GM21723 (cell line): ENCODE data around the gene PARP8.

ENCODE experiments used
- ATAC-seq: cut with Tn5 transposase; IDR thresholded peaks from one replicate; pipeline ENCODE4 v1.9.1; 2021; ENCODE audit warnings: mild to moderate bottlenecking, moderate library complexity; ENCODE audit not compliant: unreplicated experiment

Gene PARP8

GRCh38 chr5:50725800-50726474, 59.5 kb downstream of the PARP8 start:
- no peak for ATAC-seq

DNA sequence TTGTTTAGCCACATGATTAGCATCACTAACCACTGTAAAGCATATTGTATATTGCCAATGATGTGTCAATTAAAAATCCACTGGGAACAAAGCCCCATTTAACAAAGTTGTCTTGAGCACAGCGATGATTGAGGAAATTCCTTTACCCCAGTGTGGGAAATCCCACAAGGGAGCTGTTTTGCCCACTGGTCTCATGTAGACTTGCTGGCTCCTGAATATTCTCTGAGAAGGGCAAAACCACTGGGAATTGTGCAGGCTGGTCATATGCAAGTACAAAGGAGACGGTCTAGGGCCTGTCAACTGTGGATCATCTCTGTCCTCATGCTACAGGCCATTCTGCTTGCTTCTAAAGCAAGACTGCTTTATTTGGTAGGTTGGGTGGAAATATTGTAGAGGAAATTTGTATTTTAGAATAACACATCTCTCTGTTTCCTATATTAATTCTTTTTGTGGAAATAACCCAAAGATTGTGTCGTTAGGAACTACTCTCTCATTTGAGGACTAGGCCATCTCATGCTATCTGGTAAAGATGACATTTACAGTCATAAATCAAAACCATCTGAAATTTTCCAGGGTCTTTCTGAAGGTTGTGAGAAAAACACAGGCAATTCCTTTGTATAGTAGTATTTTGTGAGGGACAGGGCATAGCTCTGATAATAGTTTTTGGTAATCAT, 60.2 kb downstream of the PARP8 start:
- ATAC-seq = no peak

DNA sequence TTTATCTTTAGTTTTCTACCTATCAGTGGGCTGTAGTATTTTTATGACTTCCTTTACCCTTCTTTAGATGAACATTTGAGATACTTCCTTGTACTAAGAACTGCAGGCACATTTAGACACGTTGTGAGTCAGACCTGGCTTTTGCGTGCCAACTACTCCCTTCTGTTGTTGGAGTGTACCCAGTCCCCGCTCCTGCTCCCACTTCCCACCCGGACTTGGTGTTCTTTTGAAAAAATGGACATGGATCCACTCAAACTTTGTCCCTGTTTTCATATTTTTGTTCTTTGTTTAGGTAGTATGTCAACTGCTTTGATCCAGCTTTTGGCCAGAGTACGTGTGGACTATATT, 60.7 kb downstream of the PARP8 start:
- ATAC-seq = no peak

DNA sequence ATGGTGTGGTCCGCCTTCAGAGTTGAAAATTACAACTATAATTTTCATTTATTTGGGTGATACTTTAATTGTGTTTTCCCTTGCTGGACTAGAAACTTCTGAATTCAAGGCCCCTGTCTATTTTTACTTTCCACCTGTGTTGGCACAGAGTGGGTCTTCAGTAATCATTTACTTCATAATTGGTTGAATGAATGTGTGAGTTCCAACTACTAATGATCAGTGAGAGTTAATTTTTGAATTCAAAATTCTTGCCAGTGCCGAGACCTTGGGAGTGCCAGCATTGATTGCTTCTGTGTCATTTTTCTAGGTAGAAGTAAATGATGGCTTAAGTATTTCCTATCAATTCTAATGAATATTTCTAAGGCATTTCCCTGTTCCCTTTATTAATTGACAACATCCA, 61.4 kb downstream of the PARP8 start:
- no peak for ATAC-seq

- ATAC-seq = no peak
These were observed 63.9 kb downstream of the PARP8 start for GRCh38 chr5:50730336-50730735.

DNA sequence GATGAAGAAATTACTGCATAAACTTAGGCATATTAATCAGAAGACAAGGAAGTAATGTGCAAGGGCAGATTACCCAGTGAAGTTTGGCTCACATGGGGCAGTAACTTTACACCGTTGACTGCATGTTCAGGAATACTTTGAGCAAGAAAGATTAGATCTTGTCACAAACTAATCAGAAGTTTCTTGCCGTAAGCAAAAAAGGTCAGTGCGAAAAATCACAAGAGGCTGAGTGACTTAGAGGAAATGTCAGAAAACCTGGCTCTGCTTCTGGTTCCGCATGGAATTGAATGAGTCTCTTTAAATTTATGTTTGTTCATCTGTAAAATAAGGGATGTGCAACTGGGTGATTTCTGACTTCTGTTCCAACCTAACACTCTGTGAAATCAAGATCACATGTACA, 64.4 kb downstream of the PARP8 start:
- no peak for ATAC-seq

DNA sequence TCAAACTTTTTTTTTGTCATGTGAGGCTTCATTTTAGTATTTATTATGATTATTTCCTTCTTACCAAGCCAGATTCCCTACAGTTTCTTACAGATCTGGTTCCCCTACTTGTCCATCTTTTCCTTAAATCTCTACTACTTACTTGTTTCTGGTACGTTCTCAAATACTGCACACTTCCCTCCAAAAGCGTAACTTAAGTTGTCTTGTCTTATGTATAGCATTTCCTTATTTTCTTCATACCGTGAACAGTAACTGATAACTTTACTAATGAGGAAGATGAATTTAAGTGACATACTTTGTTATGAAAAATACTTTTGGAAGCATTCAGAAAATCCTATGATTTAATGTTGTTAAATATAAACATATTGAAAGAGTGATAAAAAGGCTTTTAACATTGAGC, 67.3 kb downstream of the PARP8 start:
- no peak for ATAC-seq

GRCh38 chr5:50738864-50739263, 72.4 kb downstream of the PARP8 start:
- ATAC-seq = no peak

- ATAC-seq = no peak
These were observed 74.4 kb downstream of the PARP8 start for GRCh38 chr5:50740832-50741231.

DNA sequence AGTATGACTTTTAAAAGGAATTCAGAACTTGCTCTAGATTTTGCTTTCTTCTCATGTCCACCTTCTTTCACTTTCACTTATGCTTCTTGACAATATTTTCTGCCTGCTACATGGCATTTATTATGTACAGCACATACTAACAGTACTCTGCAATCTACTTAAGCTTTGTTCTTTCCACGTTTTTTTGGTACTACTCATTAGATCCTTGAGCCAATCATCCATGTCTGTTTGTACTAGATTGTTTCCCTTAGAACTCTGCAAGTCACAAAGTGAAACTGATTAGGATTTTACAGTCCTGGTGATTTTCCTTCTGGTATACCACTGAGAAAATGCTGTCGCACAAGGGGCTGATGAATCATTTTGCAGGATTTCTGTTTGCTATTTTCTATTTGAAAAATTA, 78.3 kb downstream of the PARP8 start:
- ATAC-seq = peak; percentile 76

DNA sequence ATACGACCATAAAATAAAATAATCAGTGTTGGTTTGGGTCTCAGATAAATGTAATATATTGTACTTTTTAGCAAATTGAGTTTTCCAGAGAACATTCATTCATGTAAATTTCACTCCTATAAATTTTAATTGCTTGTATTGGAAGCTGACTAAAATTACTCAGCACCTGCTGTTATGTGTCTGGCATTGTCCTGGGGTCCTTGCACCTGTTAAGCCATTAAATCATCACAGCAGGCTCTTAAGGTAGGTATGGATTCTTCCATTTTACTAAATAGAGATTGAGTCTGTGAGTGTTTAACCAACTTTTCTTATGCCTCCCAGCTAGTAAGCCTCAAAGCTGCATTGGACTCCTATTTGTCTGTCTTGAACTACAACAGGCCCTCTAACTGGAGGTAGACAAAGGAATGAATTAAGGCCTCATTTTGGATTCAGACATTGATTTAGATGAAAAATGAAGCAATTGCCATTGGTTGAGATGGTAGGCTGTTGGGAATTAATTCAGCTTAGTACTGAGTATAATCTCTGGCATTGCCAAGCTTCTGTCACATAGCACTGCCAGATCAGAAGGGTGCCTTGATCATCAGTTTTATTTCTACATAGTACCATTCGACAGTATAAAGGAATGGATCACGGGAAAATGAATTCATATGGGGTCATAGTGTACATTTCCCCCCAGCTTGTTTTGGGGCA, 78.9 kb downstream of the PARP8 start:
- no peak for ATAC-seq

DNA sequence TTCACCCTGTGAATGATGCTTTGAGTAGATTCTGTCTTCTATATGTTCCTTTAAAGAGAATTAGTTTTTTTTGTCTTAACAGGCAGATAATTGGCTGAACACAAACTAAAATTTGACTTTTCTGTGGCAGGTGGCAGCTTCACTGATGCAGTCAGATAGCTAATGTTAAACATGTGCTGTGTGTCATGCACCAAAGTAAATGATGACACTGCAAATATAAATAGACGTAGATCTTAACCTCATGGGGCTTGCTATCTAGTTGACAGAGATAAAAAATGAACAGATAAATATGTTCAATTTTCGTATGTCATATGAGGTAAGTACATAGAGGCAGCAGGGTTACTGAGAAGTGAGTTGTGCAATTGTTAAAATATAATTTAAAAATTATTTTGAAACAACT, 82.7 kb downstream of the PARP8 start:
- ATAC-seq = no peak

DNA sequence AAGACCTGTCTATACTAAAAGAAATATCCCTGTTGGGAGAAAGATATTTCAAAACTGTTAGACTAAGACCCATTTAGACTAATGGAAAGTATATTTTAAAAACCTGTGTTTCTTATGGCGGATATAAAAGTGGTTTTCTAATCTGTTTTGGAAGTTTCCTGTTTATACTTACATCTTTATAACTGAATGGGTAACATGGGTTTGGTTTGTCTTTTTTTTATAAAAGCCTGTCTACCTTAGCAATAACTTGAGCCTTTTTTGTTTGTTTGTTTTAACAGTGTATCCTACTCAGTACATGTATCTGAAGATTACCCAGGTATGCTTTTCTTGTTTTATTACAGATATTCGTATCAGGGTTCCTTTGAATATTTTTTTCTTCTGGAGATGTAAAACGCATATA, 83.4 kb downstream of the PARP8 start:
- ATAC-seq = no peak

- ATAC-seq = peak; percentile 96
These were observed 84.7 kb downstream of the PARP8 start for GRCh38 chr5:50751064-50751657.

DNA sequence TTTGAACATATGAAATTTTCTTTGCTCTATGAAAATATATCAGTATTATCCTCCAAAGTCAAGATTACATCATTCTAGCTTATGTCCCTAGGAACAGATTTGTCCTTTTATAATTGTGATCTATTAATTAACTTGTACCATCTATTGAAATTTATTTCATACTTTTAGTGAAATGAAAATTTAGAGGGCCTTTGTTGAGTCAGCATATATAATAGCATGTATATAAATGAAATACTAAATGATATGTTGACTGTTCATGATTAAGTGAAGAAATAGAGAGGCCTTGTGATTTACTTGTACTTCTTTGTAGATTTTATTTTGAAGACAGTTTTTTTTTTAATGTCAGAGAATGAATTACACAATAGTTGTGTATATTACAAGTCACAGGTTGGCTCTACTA, 86.4 kb downstream of the PARP8 start:
- no peak for ATAC-seq

DNA sequence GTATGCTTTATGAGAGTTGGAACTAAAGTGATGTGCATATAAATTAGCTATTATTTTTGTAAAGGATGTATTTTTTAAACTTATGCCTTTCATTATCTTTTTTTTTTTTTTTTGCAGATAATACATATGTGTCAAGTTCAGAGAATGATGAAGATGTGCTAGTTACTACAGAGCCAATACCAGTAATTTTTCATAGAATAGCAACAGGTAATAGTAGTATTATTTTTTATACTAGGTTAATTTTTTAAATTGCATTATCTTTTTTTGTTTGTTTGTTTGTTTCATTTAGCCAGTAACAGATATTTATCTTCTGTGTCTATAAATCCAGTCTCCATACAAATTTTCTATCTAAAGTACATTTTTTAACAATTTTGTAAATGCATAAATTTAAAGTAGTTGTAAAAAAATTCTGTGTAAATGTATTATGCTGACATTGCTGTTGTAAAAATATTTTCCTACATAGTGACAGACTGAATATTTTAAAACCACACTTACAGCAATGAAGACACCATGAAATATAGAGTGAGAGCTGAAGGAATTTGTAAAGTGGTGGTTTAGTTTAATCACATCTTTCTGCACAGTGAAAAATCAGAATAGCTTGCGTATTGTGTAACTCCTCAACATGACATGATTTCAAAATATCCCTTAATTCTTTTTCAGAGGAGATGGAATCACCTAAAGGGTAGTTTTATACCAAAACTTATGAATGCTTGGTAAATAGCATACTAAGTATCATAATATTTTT, 93.3 kb downstream of the PARP8 start:
- ATAC-seq = no peak

GRCh38 chr5:50763351-50763750, 96.9 kb downstream of the PARP8 start:
- ATAC-seq = no peak

- no peak for ATAC-seq
These were observed 97.4 kb downstream of the PARP8 start for GRCh38 chr5:50763846-50764245.

DNA sequence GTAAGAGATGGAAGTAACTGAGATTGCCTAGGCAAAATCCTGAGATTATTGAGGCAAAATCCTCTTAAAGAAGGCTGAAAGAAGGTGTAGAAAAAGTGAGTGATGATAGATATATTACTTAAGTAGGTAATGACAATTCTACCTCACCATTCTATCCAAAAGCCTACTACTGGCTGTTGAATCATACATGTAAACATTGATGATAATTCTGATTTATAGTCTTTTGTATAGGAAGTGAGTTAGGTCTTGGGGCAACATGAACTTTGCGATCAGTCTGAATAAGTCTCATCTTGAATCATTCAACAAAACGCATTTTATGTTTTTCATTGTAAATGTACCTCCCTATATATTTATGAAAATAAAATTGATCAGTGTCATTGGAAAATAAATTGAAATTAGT, 99.6 kb downstream of the PARP8 start:
- ATAC-seq = no peak

- ATAC-seq = no peak
These were observed 100.0 kb downstream of the PARP8 start for GRCh38 chr5:50766462-50766861.

DNA sequence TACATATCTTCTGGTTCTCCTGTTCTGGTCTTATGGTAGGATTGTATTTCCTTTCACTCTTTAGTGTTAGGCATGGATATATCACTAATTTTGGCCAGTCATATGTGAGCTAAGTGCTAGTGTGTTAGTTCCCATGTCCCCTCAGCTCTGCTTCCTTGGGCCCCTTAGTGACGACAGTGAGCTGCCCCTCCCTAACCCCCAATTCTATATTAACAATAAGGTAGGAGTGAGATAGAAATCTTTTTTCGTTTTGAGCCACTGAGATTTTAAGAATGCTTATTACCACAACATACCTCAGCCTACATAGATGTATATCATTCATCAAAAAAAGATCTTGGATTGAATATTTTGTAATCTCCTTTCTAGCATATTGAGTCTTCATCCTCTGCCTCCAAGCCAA, 100.5 kb downstream of the PARP8 start:
- no peak for ATAC-seq
